IPS DF 4.7 (cell line): Measurements from ENCODE around the gene B4GALNT3.
"Not testable (repeated sequence)": the region's sequence is repeated elsewhere in the genome, so short reads cannot be mapped to it uniquely, and the experiment has no call there.

Experiments used
- DNase-seq: peaks from one replicate; pipeline ENCODE4 v3.0.0-alpha.2; 2013; ENCODE audit warnings: low spot score; ENCODE audit errors: extremely low read depth

B4GALNT3 gene

GRCh38 chr12:459430-460258 lies at the start of gene B4GALNT3:
B4GALNT3 (plus strand) TSS chr12:459939; CDS start chr12:460377, 438 bp downstream.
- no peak for DNase-seq

DNA sequence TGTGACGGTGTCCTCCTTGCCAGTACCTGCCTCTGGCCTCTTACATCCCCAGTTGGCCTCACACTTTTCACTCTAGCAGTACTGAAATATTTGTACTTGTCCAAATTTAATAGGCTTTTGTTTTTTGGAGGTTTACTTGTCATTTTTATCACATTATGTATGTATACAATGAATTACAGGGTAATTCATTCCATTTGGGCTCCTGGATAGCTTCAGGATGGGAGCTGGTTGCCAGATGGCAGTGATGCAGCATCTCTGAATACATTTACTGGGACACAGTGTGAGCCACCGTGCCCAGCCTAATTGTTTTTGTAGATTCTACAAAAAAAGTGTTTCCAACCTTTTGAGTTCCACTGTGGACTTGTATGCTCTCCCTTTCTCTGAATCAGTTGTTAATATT lies 44.9 kb upstream of the B4GALNT3 start:
- DNase-seq, result no peak

DNA sequence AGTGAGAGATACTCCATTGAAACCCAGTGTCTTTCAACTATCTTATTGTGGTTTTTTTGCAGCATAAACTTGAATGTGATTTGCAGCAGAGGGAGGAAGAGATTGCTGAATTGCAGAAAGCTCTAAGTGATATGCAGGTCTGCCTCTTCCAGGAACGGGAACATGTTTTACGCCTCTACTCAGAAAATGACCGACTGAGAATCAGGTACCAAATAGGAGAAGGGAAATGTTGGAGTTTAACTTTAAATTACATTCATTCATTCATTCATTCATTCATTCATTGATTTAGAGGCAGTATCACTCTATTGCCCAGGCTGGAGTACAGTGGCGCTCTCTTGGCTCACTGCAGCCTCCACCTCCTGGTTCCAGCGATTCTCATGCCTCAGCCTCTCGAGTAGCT lies 41.3 kb upstream of the B4GALNT3 start:
- DNase-seq, result no peak

DNA sequence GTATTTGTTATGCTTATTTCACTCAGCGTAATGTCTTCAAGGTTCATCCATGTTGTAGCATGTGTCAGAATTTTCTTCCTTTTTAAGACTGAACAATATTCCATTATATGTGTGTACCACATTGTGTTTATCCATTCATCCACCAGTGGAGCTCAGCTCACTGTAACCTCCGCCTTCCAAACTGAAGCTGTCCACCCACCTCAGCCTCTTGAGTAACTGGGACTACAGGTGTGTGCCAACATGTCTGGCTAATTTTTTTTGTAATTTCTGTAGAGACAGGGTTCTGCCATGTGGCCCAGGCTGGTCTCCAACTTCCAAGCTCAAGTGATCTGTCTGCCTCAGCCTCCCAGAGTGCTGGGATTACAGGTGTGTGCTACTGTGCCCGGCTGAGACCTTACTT lies 37.2 kb upstream of the B4GALNT3 start:
- DNase-seq, result no peak

DNA sequence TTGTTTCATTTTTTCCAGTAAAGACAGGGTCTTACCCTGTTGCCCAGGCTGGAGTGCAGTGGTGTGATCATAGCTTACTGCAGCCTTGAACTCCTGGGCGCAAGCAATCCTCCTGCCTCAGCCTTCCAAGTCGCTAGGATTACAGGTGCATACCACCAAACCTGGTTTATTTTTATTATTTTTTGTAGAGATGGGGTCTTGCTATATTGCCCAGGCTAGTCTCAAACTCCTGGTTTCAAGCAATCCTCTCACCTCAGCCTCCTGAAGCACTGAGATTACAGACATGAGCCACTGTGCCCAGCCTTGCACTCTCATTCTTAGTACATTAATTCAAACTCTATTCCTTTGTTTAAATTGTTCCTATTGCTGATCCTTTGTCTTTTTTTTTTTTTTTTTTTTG lies 24.0 kb upstream of the B4GALNT3 start:
- not testable (repeated sequence) for DNase-seq

- DNase-seq, result peak; percentile 64
Measured at GRCh38 chr12:442235-442884, 17.4 kb upstream of the B4GALNT3 start.

DNA sequence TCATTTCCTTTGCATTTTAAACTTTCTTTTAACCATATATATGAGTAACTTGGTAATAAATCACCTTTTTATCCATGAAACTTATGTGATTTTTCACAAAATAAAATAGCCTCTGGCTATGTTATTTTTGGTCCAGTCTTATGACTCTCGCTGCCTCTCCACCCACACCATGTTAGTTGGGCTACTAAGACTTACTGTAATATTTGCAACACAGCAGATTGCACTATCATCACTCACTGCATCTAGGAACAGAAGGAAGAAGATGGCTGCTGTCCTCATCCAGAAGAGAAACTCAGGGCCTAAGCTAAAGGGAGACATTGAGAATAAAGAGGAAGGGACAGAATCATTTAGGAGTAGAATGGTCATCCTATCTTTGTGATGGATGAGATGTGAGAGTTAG lies 12.6 kb upstream of the B4GALNT3 start:
- no peak for DNase-seq

DNA sequence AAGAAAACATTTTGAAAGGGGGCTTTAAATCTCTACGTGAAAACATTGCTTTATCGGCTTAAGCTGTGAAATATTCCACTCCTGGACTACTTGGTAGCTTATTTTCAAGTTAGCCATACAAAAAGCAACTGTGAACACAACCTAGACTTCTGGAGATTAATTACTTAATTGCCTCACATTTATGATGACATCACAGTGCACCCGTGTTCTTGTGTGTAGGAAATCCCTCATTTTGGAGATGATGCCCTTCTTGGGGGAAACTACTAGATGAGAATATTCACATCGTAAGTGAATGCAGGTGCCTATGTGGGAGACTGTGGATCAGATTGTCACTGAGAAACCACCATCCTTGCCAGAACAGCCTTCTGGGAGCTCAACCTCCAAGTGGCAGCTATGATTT lies 10.5 kb upstream of the B4GALNT3 start:
- no peak for DNase-seq

DNA sequence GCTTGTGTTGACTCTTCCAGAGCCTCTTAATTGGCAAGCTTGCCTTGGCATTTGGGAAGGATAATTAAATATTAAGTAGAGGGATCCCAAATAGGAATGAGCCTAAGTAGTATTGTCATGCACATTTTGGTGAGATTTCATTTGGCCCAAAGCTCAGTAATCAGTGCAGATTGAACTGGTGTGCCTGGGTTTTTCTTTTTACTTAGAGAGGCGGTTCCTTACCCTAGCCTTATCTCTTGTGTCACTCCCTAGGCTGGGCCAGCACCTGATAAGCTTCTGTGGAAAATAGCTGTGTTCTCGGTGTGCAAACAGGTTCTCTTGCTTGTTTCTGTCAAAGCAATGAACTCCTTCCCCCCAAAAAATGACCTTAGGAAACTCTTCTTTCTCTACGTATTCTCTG lies 9.3 kb upstream of the B4GALNT3 start:
- no peak for DNase-seq

GRCh38 chr12:452667-453210 lies 7.0 kb upstream of the B4GALNT3 start:
- DNase-seq, result no peak

DNA sequence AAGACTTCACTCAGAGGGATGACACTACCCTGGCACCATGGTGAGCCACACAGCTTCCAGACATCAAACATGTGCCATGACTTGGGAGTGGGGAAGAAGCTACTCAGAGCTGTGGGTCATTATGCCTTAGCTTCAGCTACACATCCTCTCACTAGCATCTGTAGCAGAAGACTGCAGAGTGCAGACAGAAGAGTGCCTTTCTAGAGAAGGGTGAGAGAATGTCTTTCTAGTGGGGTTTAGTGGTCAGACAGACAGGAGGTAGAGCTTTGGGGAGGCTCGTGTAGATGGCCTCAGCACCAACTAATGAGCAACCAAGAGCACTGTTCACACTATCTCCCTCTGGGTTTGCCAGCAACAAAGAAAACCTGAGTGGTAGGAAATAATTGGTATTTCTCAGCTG lies 4.9 kb upstream of the B4GALNT3 start:
- no peak for DNase-seq

DNA sequence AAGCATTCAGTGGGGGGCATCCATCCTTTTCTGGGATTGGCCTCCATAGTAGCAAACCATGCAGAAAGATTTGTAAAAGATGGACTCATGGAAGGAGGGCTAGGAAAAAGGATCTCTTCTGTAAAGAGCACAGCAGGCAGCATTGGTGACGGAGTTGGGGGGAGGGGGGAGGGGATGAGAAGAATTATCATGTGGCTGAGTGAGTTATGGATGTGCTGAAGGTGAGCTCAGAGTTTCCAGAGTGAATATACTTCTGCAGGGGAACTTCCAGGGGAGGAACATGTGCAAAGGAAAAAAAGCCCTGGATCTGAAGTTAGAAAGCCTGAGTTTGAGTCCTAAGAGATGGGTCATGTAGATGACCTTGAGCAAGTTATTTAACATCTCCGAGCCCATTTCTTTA lies 3.9 kb upstream of the B4GALNT3 start:
- no peak for DNase-seq

- no peak for DNase-seq
Measured at GRCh38 chr12:457676-458075, 2.1 kb upstream of the B4GALNT3 start.

GRCh38 chr12:459050-459429 lies 699 bp upstream of the B4GALNT3 start:
- no peak for DNase-seq

DNA sequence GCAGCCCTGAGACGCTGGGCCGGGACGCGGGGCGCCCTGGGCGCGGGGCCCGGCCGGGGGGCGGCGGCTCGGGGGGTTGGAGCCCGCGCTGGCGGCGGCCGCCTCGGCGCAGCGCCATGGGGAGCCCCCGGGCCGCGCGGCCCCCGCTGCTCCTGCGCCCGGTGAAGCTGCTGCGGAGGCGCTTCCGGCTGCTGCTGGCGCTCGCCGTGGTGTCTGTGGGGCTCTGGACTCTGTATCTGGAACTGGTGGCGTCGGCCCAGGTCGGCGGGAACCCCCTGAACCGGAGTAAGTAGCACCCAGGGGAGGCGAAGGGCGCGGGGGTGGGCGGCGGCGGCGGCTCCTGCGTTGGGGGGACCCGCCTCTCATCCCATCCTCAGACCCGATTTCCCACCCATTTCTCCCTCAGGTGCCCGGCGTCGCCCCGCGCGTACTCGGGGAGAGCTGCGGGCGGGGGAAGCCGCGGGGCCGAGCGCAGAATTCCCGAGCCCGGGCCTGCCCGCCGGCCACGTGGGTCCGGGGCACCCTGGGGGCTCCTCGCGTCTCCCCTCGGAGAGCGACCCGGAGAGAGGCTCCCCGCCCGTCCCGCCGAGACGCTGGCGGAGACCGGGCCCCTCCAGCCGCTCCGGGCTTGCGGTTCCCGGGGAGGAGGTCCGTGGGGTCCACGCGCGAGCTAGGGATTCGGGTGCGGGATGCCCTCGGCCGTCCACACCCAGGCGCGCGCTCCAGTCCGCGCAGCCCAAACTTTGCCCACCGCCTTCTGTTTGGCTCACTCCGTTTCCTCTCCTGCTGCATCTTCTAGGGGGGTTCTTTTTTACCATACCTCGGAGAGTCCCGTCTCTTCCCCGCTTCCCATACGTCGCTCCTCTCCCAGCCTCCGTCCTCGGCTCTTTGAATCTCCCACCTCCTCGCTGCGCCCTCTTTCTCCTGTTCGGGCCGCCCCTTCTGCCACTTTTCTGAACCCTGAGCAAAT lies 807 bp downstream of the B4GALNT3 start:
- DNase-seq, result no peak

DNA sequence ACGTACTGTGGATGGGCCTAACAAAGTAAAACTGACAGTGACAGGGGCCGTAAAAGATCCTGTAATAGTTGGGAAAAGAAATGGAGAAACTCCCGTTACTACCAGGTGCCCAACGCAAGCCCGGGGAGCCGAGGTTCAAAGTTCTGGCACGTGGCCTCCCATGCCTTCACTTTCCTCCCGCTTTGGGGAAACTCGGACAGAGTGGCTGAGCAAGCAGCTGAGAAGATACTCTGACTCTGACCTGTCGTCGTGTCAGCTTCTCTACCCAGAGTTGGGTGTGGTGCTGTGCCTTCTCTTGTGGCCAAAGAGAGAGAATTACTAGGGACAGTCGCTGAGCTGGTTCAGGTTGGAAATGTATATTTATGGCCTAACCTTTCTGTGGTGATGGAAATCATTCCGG lies 1.7 kb downstream of the B4GALNT3 start:
- DNase-seq, result no peak

- no peak for DNase-seq
Measured at GRCh38 chr12:462936-463705, 3.4 kb downstream of the B4GALNT3 start.

DNA sequence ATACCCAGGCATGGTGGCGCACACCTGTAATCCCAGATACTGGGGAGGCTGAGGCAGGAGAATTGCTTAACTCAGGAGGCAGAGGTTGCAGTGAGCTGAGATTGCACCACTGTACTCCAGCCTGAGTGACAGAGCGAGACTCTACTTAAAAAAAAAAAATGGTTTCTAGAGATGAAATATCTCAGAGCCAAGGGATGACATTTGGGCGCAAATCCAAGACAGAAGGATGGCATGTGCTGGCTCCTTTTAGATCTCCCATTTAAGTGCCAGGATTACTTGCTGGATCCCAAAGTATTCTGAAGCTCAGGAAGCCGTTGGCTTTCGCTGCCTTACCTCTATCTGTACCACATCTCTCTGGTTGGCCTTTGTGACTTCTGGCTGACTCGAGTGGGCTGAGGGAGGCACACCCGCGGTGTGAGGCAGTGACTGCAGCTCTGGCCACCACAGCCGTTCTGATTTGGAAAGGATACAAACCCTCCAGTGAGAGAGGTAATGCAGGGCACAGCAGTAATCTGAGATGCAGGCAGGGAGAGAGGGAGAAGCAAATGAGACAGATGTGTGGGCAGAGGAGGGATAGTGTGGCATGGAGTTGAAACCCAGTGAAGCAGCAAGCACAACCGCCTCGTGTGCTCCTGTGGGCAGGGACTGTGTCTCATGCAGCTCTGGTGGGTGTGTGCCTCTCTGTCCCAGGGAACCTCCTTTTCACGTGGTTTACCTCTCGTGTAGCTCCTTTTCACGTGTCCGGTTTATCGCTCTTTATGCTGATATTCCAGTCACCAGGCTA lies 4.9 kb downstream of the B4GALNT3 start:
- no peak for DNase-seq

DNA sequence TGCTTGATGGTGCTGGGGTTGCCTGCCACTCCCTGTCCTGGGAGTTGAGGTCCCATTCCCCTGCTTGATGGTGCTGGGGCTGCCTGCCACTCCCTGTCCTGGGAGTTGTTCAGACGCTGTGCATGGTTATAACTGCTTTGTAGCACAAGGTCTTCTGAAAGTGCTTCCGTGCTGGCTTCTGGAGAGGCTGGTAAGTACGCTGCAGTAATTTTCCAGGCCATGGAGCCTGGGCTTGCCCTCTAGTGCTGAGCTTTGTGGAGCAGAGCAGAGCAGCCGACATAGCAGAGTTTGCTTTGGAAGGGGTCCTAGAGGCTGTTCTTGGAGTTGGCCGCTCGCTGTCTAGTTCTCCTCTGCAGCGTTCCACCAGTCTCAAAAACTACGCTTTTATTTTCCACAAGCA lies 6.3 kb downstream of the B4GALNT3 start:
- DNase-seq, result no peak

DNA sequence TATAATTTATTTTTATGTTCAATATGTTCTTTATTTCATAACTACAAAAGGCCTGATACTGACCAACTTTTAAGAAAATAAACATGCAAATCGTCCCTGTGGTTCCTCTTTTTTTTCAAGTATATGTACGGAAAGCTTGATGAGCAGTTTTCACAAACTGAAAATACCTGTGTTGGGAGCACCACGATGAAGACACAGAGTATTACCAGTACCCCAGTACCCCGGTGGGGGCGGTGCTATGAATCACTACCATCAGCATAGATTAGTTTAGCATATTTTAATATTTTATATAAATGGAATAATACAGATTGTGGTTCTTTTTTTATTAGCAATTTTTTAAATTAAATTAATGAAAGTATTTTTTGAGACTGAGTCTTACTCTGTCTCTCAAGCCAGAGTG lies 7.0 kb downstream of the B4GALNT3 start:
- no peak for DNase-seq
